ENCODE measurements around the gene COL18A1.

The COL18A1 gene

DNA sequence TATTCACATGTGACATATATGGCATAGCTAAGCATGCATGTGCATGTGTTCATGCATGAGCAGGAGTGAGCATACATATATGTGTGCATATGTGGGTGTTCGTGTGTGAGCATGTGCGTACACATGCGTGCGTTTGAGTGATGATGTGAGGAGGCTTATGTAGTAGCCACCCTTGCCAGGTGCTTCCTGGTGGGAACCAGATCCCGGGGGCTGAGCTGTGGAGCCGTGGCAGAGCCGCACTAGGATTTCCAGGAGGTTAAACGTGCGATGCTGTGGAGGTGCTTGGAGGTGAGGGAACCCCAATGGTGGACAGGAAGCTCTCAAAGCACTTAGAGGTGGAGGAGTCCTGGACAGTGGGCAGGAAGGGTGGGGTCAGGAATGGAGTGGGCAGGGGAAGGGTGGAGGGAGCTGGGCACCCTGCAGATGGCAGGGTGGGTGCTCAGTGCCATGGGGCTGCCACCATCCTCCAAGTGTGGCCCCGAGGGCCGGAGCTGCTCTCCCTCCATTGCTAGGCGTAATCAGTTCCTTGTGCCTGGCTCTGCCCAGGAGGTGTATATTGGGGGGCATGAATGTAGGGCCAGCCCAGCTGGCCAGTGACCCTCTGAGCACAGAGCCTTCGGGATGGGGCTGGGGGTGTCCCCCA, 48.5 kb downstream of the COL18A1 start:
- H3K4me3 ChIP-seq (ENCODE audit: low read length in 2 of 2), result no peak overlapping the region
- H3K18ac ChIP-seq (ENCODE audit: low read length), result peak overlapping the region; percentile 68
- no peak overlapping the region for H2AK5ac ChIP-seq (ENCODE audit: low read depth, low read length)
- peak overlapping the region; percentile 77 for H3K14ac ChIP-seq (ENCODE audit: low read length)
- peak overlapping the region; percentile 61 for H2BK5ac ChIP-seq (ENCODE audit: low read length)
- H2AFZ ChIP-seq (ENCODE audit: low read length), result no peak overlapping the region
- no peak overlapping the region for H4K8ac ChIP-seq (ENCODE audit: low read depth, low read length)
- no peak overlapping the region for H3K9ac ChIP-seq (ENCODE audit: low read depth, low read length, poor library complexity)
- H2BK15ac ChIP-seq (ENCODE audit: low read length), result no peak overlapping the region
- H2BK12ac ChIP-seq (ENCODE audit: low read length), result no peak overlapping the region
- peaks cover 0 to 9% of the 10 kb centered on the region in 2 donors for H3K4me1 ChIP-seq (ENCODE audit: control insufficient read depth in 2 of 2, insufficient read depth in 1 of 2, low read depth in 1 of 2, low read length in 2 of 2)
- no peak overlapping the region for H4K91ac ChIP-seq (ENCODE audit: low read depth, low read length, poor library complexity)
- H3K4me2 ChIP-seq (ENCODE audit: insufficient read depth, low read length, poor library complexity, severe bottlenecking), result no peak overlapping the region
- no peak overlapping the region for H3K4ac ChIP-seq (ENCODE audit: low read length)
- H3K27ac ChIP-seq (replicated peaks; ENCODE audit: low read length), result no peak overlapping the region
- H3K23ac ChIP-seq (ENCODE audit: low read depth, low read length, poor library complexity), result no peak overlapping the region
- no peak for DNase-seq (ENCODE audit: low spot score)
- no peak overlapping the region for H2BK120ac ChIP-seq (ENCODE audit: low read depth, low read length)
- peaks cover 0 to 7% of the 10 kb centered on the region in 2 donors for H3K9me3 ChIP-seq (replicated peaks in 1 of 2; ENCODE audit: control insufficient read depth in 2 of 2, insufficient read depth in 1 of 2, low read depth in 1 of 2, low read length in 2 of 2)
- H3K27me3 ChIP-seq (ENCODE audit: control insufficient read depth in 3 of 3, insufficient read depth in 3 of 3, low read depth in 1 of 3, low read length in 3 of 3), result peaks cover 0 to 2% (median 0%) of the 10 kb centered on the region in 3 experiments
- peaks cover 10% of the 10 kb centered on the region for H3K79me1 ChIP-seq (ENCODE audit: low read depth, low read length)
- no CpG with 5 or more reads among the region's 13 CpGs for WGBS, 2 donors (ENCODE audit: extremely low coverage in 2 of 2, insufficient read length in 2 of 2, insufficient replicate concordance in 1 of 2)
- peaks cover 0 to 2% of the 10 kb centered on the region in 2 donors for H3K36me3 ChIP-seq (replicated peaks in 1 of 2; ENCODE audit: control insufficient read depth in 2 of 2, insufficient read depth in 2 of 2, low read length in 2 of 2)

DNA sequence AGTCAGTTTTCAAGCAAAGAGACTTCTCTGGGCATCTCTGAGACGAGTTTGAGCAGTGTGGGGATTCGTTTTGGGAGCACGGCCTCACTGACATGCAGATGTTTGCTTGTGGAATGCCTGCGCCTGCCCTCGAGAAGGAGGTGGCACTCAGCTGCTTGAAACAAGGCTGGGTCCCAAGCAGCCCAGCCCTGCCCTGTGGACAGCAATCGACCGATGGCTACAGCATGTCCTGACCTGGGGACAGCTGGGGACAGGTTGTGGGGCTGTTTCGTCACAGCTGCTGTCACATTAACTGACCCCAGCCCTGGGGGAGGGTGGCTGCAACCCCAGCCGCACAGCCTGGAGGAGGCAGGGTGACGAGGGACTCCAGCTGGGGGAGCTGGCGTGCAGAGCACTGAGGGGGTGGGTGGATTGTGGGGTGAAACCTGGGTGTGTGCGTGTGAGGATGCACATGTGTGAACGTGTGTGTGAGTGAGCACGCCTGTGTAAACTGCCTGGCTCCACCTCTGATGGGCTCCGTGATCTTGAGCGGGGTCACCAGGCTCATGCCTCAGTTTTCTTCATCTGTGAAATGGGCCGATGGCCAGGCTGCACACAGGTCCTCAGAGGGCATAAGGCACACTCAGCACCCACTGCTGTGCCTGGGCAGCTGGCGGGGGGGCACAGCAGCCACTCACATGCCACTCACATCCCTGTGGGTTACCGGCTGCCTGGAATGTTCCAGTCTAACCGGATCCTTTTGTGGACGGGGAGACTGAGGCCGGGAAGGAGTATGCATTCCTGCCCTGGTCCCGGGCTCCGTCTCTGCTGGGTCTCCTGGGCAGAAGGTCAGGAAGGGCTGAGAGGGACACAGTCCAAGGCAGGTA, 49.3 kb downstream of the COL18A1 start:
- Histone ChIP-seq H3K18ac (ENCODE audit: low read length) (peak overlapping the region; percentile 86), H4K8ac (ENCODE audit: low read depth, low read length) (no peak overlapping the region), H2AK5ac (ENCODE audit: low read depth, low read length) (peak overlapping the region; percentile 86), H3K27ac (replicated peaks; ENCODE audit: low read length) (no peak overlapping the region), H2BK12ac (ENCODE audit: low read length) (no peak overlapping the region), H3K79me1 (ENCODE audit: low read depth, low read length) (peaks cover 12% of the 10 kb centered on the region), H3K9ac (ENCODE audit: low read depth, low read length, poor library complexity) (peak overlapping the region; percentile 38), H3K14ac (ENCODE audit: low read length) (peak overlapping the region; percentile 91), H3K4me1 (ENCODE audit: control insufficient read depth in 2 of 2, insufficient read depth in 1 of 2, low read depth in 1 of 2, low read length in 2 of 2) (peaks cover 0 to 9% of the 10 kb centered on the region in 2 donors), H3K4me3 (ENCODE audit: low read length in 2 of 2) (no peak overlapping the region), H2AFZ (ENCODE audit: low read length) (no peak overlapping the region), H3K36me3 (replicated peaks in 1 of 2; ENCODE audit: control insufficient read depth in 2 of 2, insufficient read depth in 2 of 2, low read length in 2 of 2) (peaks cover 0 to 2% of the 10 kb centered on the region in 2 donors), H3K9me3 (replicated peaks in 1 of 2; ENCODE audit: control insufficient read depth in 2 of 2, insufficient read depth in 1 of 2, low read depth in 1 of 2, low read length in 2 of 2) (peaks cover 0 to 7% of the 10 kb centered on the region in 2 donors), H3K4ac (ENCODE audit: low read length) (peak overlapping the region; percentile 61), H3K4me2 (ENCODE audit: insufficient read depth, low read length, poor library complexity, severe bottlenecking) (no peak overlapping the region), H2BK120ac (ENCODE audit: low read depth, low read length) (no peak overlapping the region), H3K27me3 (ENCODE audit: control insufficient read depth in 3 of 3, insufficient read depth in 3 of 3, low read depth in 1 of 3, low read length in 3 of 3) (peaks cover 0 to 5% (median 0%) of the 10 kb centered on the region in 3 experiments), H2BK5ac (ENCODE audit: low read length) (peak overlapping the region; percentile 61), H2BK15ac (ENCODE audit: low read length) (peak overlapping the region; percentile 1), H4K91ac (ENCODE audit: low read depth, low read length, poor library complexity) (no peak overlapping the region), H3K23ac (ENCODE audit: low read depth, low read length, poor library complexity) (peak overlapping the region; percentile 51)
- no peak for DNase-seq (ENCODE audit: low spot score)
- no CpG with 5 or more reads among the region's 24 CpGs for WGBS, 2 donors (ENCODE audit: extremely low coverage in 2 of 2, insufficient read length in 2 of 2, insufficient replicate concordance in 1 of 2)

DNA sequence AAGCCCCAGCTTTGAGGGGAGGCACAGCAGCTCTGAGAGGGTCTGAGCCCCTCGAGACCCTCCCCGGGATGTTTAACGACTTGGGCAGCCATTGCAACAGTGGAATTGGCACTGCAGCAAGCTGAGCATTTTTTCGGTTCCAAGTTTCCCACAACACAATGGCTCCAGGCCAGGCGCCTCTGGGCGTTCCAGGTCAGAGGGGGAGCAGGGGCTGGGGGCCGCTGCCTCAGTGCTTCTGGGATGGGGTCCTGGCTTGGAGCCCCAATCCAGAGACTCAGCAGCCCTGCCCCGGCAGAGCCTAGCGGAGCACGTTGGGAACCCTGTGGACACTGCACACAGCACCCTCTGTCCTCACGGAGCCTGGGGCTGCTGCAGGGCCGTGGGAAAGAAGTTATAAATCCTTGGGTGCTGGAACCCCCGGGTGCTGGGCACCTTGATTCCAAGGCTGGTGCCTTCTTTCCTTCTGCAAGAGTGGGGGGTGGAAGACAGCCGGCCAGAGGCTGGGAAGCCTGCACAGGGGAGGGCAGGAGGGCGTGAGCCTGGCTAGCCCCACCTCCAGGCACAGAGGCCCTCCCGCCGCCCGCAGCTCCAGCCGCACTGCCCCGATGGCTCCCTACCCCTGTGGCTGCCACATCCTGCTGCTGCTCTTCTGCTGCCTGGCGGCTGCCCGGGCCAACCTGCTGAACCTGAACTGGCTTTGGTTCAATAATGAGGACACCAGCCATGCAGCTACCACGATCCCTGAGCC, 50.1 kb downstream of the COL18A1 start:
- Histone ChIP-seq H2AFZ (ENCODE audit: low read length) (no peak overlapping the region), H3K27me3 (ENCODE audit: control insufficient read depth in 3 of 3, insufficient read depth in 3 of 3, low read depth in 1 of 3, low read length in 3 of 3) (peaks cover 0 to 5% (median 0%) of the 10 kb centered on the region in 3 experiments), H2BK5ac (ENCODE audit: low read length) (no peak overlapping the region), H3K9ac (ENCODE audit: low read depth, low read length, poor library complexity) (peak overlapping the region; percentile 52), H3K36me3 (replicated peaks in 1 of 2; ENCODE audit: control insufficient read depth in 2 of 2, insufficient read depth in 2 of 2, low read length in 2 of 2) (peaks cover 0 to 2% of the 10 kb centered on the region in 2 donors), H3K9me3 (replicated peaks in 1 of 2; ENCODE audit: control insufficient read depth in 2 of 2, insufficient read depth in 1 of 2, low read depth in 1 of 2, low read length in 2 of 2) (peaks cover 1 to 8% of the 10 kb centered on the region in 2 donors), H3K14ac (ENCODE audit: low read length) (peak overlapping the region; percentile 21), H2BK15ac (ENCODE audit: low read length) (no peak overlapping the region), H3K23ac (ENCODE audit: low read depth, low read length, poor library complexity) (peak overlapping the region; percentile 21), H2AK5ac (ENCODE audit: low read depth, low read length) (no peak overlapping the region), H4K91ac (ENCODE audit: low read depth, low read length, poor library complexity) (no peak overlapping the region), H3K4me3 (ENCODE audit: low read length in 2 of 2) (no peak overlapping the region), H3K4me2 (ENCODE audit: insufficient read depth, low read length, poor library complexity, severe bottlenecking) (no peak overlapping the region), H4K8ac (ENCODE audit: low read depth, low read length) (no peak overlapping the region), H2BK120ac (ENCODE audit: low read depth, low read length) (no peak overlapping the region), H3K27ac (replicated peaks; ENCODE audit: low read length) (no peak overlapping the region), H3K4me1 (ENCODE audit: control insufficient read depth in 2 of 2, insufficient read depth in 1 of 2, low read depth in 1 of 2, low read length in 2 of 2) (peaks cover 0 to 9% of the 10 kb centered on the region in 2 donors), H3K4ac (ENCODE audit: low read length) (no peak overlapping the region), H3K79me1 (ENCODE audit: low read depth, low read length) (peaks cover 14% of the 10 kb centered on the region), H3K18ac (ENCODE audit: low read length) (peak overlapping the region; percentile 42), H2BK12ac (ENCODE audit: low read length) (no peak overlapping the region)
- no peak for DNase-seq (ENCODE audit: low spot score)
- no CpG with 5 or more reads among the region's 23 CpGs for WGBS, 2 donors (ENCODE audit: extremely low coverage in 2 of 2, insufficient read length in 2 of 2, insufficient replicate concordance in 1 of 2)
